ENCODE data around the gene TUBB6. TPM values are rescaled to one million over a fixed set of nuclear protein-coding genes. Genes with fewer than 3 reads are reported as not detected.
A peak's percentile ranks its signal among the peaks of the same experiment; 100 is the strongest.

Gene TUBB6
- total and polyA plus RNA-seq, 2 experiments from 2014 or later = 148 to 329 TPM

DNA sequence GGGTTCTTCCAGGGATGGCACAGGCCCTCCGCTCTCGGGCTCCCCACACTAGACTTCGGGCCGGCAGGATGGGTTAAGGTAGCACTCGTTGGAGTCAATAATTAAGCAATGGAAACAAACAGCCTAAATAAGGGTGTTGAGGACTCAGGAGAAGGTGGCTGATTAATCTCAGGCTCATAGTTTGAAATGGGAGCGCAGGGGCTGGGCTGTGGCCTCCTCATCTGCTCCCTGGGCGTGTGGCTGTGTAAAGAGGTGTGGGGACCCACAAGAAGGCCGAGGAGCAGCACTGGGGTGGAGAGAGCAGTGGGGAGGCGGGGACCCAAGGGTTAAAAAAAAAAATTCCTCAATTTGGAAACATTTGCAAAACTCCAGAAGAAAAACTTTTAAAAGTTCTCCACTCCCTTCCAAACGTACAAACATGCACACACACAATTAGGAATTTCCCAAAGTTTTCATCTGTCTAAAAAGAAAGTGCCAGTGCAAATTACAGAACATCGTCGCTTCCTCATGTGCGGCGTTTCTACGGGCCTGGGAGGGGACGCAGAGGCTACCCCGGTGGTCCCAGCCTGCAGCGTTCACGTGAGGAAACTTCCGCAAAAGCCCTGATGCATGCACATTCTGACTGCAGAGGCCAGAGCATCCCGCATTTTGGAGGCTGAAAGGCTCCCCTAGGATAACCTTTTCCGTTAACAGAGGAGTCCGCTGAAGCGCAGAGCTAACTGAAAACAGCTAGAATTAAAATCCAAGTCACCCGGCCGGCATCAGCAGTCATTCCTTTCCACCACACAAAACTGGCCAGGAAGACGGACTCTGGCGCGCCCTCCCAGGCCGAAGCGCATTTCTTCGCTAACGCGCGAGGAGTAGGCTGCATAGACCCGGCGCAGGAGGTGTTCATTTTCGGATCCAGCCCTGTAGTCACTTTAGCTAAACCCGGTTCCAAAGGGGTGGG is 1.0 kb upstream of the TUBB6 start:
- peak overlapping the region; percentile 50 for H2AFZ ChIP-seq
- peak overlapping the region; percentile 95 for H3K4me3 ChIP-seq
- Mint-ChIP-seq H3K4me3 (peak overlapping the region; percentile 79), H3K4me1 (peaks cover 34% of the 10 kb centered on the region), H3K9me3 (peaks cover 9% of the 10 kb centered on the region; the same call in 2 of the 3 replicates), H3K36me3 (ENCODE audit: low read depth) (peaks cover 26% of the 10 kb centered on the region), H3K27me3 (ENCODE audit: insufficient read depth, low read depth, poor library complexity) (peaks cover 41% of the 10 kb centered on the region), H3K27ac (no peak overlapping the region)
- peaks cover 35% of the 10 kb centered on the region for H3K79me2 ChIP-seq (replicated peaks; ENCODE audit: insufficient read depth)
- H3K27me3 ChIP-seq (ENCODE audit: insufficient read depth) = peaks cover 32% of the 10 kb centered on the region
- H3K36me3 ChIP-seq (ENCODE audit: insufficient read depth) = peaks cover 21% of the 10 kb centered on the region
- H3K27ac ChIP-seq (ENCODE audit: low read depth) = no peak overlapping the region
- H3K4me2 ChIP-seq = peak overlapping the region; percentile 96
- H3F3A ChIP-seq (replicated peaks; ENCODE audit: low read depth) = peaks cover 21% of the 10 kb centered on the region
- ATAC-seq (peak; percentile 7), DNase-seq (ENCODE audit: low spot score) (peak; percentile 64)
- H4K20me1 ChIP-seq (replicated peaks; ENCODE audit: insufficient read depth) = no peaks in the 10 kb centered on the region; the same call in 1 of the 2 replicates
- peaks cover 28% of the 10 kb centered on the region for H3K4me1 ChIP-seq (ENCODE audit: insufficient read depth)
- H3K9me2 ChIP-seq (ENCODE audit: insufficient read depth) = no peaks in the 10 kb centered on the region
- TF ChIP-seq, protein P1, sequence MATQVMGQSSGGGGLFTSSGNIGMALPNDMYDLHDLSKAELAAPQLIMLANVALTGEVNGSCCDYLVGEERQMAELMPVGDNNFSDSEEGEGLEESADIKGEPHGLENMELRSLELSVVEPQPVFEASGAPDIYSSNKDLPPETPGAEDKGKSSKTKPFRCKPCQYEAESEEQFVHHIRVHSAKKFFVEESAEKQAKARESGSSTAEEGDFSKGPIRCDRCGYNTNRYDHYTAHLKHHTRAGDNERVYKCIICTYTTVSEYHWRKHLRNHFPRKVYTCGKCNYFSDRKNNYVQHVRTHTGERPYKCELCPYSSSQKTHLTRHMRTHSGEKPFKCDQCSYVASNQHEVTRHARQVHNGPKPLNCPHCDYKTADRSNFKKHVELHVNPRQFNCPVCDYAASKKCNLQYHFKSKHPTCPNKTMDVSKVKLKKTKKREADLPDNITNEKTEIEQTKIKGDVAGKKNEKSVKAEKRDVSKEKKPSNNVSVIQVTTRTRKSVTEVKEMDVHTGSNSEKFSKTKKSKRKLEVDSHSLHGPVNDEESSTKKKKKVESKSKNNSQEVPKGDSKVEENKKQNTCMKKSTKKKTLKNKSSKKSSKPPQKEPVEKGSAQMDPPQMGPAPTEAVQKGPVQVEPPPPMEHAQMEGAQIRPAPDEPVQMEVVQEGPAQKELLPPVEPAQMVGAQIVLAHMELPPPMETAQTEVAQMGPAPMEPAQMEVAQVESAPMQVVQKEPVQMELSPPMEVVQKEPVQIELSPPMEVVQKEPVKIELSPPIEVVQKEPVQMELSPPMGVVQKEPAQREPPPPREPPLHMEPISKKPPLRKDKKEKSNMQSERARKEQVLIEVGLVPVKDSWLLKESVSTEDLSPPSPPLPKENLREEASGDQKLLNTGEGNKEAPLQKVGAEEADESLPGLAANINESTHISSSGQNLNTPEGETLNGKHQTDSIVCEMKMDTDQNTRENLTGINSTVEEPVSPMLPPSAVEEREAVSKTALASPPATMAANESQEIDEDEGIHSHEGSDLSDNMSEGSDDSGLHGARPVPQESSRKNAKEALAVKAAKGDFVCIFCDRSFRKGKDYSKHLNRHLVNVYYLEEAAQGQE (IDR thresholded peaks at IDR 0.05; ENCODE audit: unreplicated experiment) = no peak
- no peak for TF ChIP-seq EZH2phosphoT487 (IDR thresholded peaks at IDR 0.05; ENCODE audit: unreplicated experiment)
- no peak for TF ChIP-seq ZNF331 (CRISPR knock-in tag; IDR thresholded peaks at IDR 0.05; ENCODE audit: low read depth)
- no peak for TF ChIP-seq JUNB (IDR thresholded peaks at IDR 0.05; ENCODE audit: unreplicated experiment)
- TF ChIP-seq EZH2 (IDR thresholded peaks at IDR 0.05; ENCODE audit: low read depth, unreplicated experiment) = no peak

- Mint-ChIP-seq H3K36me3 (ENCODE audit: low read depth) (peaks cover 40% of the 10 kb centered on the region), H3K27ac (no peak overlapping the region), H3K4me3 (peak overlapping the region; percentile 79), H3K4me1 (peaks cover 40% of the 10 kb centered on the region), H3K9me3 (peaks cover 11% of the 10 kb centered on the region; the same call in 2 of the 3 replicates), H3K27me3 (ENCODE audit: insufficient read depth, low read depth, poor library complexity) (peaks cover 41% of the 10 kb centered on the region)
- Histone ChIP-seq H3F3A (replicated peaks; ENCODE audit: low read depth) (peaks cover 21% of the 10 kb centered on the region), H3K4me1 (ENCODE audit: insufficient read depth) (peaks cover 31% of the 10 kb centered on the region), H3K27ac (ENCODE audit: low read depth) (peak overlapping the region; percentile 69; the same call in 1 of the 2 replicates), H3K4me3 (peak overlapping the region; percentile 95), H3K36me3 (ENCODE audit: insufficient read depth) (peaks cover 27% of the 10 kb centered on the region), H3K9me2 (ENCODE audit: insufficient read depth) (no peaks in the 10 kb centered on the region), H4K20me1 (replicated peaks; ENCODE audit: insufficient read depth) (peaks cover 5% of the 10 kb centered on the region; the same call in 1 of the 2 replicates), H3K27me3 (ENCODE audit: insufficient read depth) (peaks cover 32% of the 10 kb centered on the region), H3K4me2 (peak overlapping the region; percentile 92), H2AFZ (peak overlapping the region; percentile 66; the same call in 1 of the 2 replicates), H3K79me2 (replicated peaks; ENCODE audit: insufficient read depth) (peaks cover 43% of the 10 kb centered on the region)
- ATAC-seq = peak; percentile 60
- peak; percentile 83 for DNase-seq (ENCODE audit: low spot score)
- TF ChIP-seq STAT1 (IDR thresholded peaks at IDR 0.05; ENCODE audit: unreplicated experiment) (no peak), NANOG (IDR thresholded peaks at IDR 0.05; ENCODE audit: borderline replicate concordance) (no peak), CREB1 (CRISPR knock-in tag; IDR thresholded peaks at IDR 0.05; ENCODE audit: low read depth) (no peak), POLR2AphosphoS5 (IDR thresholded peaks at IDR 0.05; ENCODE audit: low read depth) (no peak)
- TF ChIP-seq, protein P2, sequence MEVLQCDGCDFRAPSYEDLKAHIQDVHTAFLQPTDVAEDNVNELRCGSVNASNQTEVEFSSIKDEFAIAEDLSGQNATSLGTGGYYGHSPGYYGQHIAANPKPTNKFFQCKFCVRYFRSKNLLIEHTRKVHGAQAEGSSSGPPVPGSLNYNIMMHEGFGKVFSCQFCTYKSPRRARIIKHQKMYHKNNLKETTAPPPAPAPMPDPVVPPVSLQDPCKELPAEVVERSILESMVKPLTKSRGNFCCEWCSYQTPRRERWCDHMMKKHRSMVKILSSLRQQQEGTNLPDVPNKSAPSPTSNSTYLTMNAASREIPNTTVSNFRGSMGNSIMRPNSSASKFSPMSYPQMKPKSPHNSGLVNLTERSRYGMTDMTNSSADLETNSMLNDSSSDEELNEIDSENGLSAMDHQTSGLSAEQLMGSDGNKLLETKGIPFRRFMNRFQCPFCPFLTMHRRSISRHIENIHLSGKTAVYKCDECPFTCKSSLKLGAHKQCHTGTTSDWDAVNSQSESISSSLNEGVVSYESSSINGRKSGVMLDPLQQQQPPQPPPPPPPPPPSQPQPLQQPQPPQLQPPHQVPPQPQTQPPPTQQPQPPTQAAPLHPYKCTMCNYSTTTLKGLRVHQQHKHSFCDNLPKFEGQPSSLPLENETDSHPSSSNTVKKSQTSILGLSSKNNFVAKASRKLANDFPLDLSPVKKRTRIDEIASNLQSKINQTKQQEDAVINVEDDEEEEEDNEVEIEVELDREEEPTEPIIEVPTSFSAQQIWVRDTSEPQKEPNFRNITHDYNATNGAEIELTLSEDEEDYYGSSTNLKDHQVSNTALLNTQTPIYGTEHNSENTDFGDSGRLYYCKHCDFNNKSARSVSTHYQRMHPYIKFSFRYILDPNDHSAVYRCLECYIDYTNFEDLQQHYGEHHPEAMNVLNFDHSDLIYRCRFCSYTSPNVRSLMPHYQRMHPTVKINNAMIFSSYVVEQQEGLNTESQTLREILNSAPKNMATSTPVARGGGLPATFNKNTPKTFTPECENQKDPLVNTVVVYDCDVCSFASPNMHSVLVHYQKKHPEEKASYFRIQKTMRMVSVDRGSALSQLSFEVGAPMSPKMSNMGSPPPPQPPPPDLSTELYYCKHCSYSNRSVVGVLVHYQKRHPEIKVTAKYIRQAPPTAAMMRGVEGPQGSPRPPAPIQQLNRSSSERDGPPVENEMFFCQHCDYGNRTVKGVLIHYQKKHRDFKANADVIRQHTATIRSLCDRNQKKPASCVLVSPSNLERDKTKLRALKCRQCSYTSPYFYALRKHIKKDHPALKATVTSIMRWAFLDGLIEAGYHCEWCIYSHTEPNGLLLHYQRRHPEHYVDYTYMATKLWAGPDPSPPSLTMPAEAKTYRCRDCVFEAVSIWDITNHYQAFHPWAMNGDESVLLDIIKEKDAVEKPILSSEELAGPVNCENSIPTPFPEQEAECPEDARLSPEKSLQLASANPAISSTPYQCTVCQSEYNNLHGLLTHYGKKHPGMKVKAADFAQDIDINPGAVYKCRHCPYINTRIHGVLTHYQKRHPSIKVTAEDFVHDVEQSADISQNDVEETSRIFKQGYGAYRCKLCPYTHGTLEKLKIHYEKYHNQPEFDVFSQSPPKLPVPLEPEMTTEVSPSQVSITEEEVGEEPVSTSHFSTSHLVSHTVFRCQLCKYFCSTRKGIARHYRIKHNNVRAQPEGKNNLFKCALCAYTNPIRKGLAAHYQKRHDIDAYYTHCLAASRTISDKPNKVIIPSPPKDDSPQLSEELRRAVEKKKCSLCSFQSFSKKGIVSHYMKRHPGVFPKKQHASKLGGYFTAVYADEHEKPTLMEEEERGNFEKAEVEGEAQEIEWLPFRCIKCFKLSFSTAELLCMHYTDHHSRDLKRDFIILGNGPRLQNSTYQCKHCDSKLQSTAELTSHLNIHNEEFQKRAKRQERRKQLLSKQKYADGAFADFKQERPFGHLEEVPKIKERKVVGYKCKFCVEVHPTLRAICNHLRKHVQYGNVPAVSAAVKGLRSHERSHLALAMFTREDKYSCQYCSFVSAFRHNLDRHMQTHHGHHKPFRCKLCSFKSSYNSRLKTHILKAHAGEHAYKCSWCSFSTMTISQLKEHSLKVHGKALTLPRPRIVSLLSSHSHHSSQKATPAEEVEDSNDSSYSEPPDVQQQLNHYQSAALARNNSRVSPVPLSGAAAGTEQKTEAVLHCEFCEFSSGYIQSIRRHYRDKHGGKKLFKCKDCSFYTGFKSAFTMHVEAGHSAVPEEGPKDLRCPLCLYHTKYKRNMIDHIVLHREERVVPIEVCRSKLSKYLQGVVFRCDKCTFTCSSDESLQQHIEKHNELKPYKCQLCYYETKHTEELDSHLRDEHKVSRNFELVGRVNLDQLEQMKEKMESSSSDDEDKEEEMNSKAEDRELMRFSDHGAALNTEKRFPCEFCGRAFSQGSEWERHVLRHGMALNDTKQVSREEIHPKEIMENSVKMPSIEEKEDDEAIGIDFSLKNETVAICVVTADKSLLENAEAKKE (CRISPR knock-in tag; IDR thresholded peaks at IDR 0.05) = no peak
Observed at GRCh38 chr18:12308386-12309100, 502 bp downstream of the TUBB6 start.
